HEK293 (cell line): ENCODE results near the gene EDEM2.

ENCODE experiments used
- BCL11A ChIP-seq: fragments of 450-650 bp; formaldehyde crosslinking; IDR thresholded peaks from 2 replicates; pipeline ENCODE4 v1.5.1; 2016; ENCODE audit warnings: low read depth, missing biosample characterization, missing genetic modification characterization
- CTCF ChIP-seq: fragments of 450-650 bp; formaldehyde crosslinking; IDR thresholded peaks from 2 replicates; pipeline ENCODE4 v1.5.1; 2016; ENCODE audit warnings: missing biosample characterization, missing genetic modification characterization
- FEZF1 ChIP-seq: fragments of 450-650 bp; formaldehyde crosslinking; IDR thresholded peaks from 2 replicates; pipeline ENCODE4 v1.5.1; 2016; ENCODE audit warnings: missing biosample characterization, missing genetic modification characterization
- HIC1 ChIP-seq: fragments of 450-650 bp; formaldehyde crosslinking; IDR thresholded peaks from 2 replicates; pipeline ENCODE4 v1.5.1; 2016; ENCODE audit warnings: missing biosample characterization, missing genetic modification characterization
- KLF10 ChIP-seq: fragments of 450-650 bp; IDR thresholded peaks from 2 replicates; pipeline ENCODE4 v1.5.1; 2018; ENCODE audit warnings: missing biosample characterization, mild to moderate bottlenecking, missing genetic modification characterization
- KLF17 ChIP-seq: fragments of 450-650 bp; formaldehyde crosslinking; IDR thresholded peaks from 2 replicates; pipeline ENCODE4 v1.5.1; 2016; ENCODE audit warnings: missing biosample characterization, missing genetic modification characterization
- ZBTB17 ChIP-seq: fragments of 450-650 bp; formaldehyde crosslinking; IDR thresholded peaks from 2 replicates; pipeline ENCODE4 v1.5.1; 2016; ENCODE audit warnings: missing biosample characterization, missing genetic modification characterization
- ZBTB21 ChIP-seq: fragments of 450-650 bp; formaldehyde crosslinking; IDR thresholded peaks from 2 replicates; pipeline ENCODE4 v1.5.1; 2017; ENCODE audit warnings: missing biosample characterization, missing genetic modification characterization
- ZFP69B ChIP-seq: fragments of 450-650 bp; formaldehyde crosslinking; IDR thresholded peaks from 2 replicates; pipeline ENCODE4 v1.5.1; 2016; ENCODE audit warnings: missing biosample characterization, missing genetic modification characterization
- ZNF121 ChIP-seq: fragments of 450-650 bp; formaldehyde crosslinking; IDR thresholded peaks from 2 replicates; pipeline ENCODE4 v1.5.1; 2016; ENCODE audit warnings: missing biosample characterization, missing genetic modification characterization
- ZNF19 ChIP-seq: fragments of 450-650 bp; formaldehyde crosslinking; IDR thresholded peaks from 2 replicates; pipeline ENCODE4; 2016; ENCODE audit warnings: missing biosample characterization, missing genetic modification characterization, low read depth
- ZNF2 ChIP-seq: fragments of 450-650 bp; formaldehyde crosslinking; IDR thresholded peaks from 2 replicates; pipeline ENCODE4 v1.5.1; 2016; ENCODE audit warnings: missing biosample characterization, missing genetic modification characterization
- ZNF239 ChIP-seq: fragments of 450-650 bp; formaldehyde crosslinking; IDR thresholded peaks from 2 replicates; pipeline ENCODE4 v1.5.1; 2016; ENCODE audit warnings: missing biosample characterization, missing genetic modification characterization
- ZNF341 ChIP-seq: fragments of 450-650 bp; formaldehyde crosslinking; IDR thresholded peaks from 2 replicates; pipeline ENCODE4; 2016; ENCODE audit warnings: low read depth, missing biosample characterization, missing genetic modification characterization
- ZNF350 ChIP-seq: fragments of 450-650 bp; formaldehyde crosslinking; IDR thresholded peaks from 2 replicates; pipeline ENCODE4 v1.5.0; 2017; ENCODE audit warnings: missing biosample characterization, mild to moderate bottlenecking, missing genetic modification characterization
- ZNF366 ChIP-seq: fragments of 450-650 bp; formaldehyde crosslinking; conservative IDR thresholded peaks from 2 replicates; pipeline ENCODE4 v1.5.1; 2016; ENCODE audit warnings: missing biosample characterization, missing genetic modification characterization
- ZNF391 ChIP-seq: fragments of 450-650 bp; formaldehyde crosslinking; IDR thresholded peaks from 2 replicates; pipeline ENCODE4 v1.5.1; 2016; ENCODE audit warnings: low read depth, missing biosample characterization, missing genetic modification characterization, borderline replicate concordance
- ZNF449 ChIP-seq: fragments of 450-650 bp; formaldehyde crosslinking; IDR thresholded peaks from 2 replicates; pipeline ENCODE4 v1.5.1; 2017; ENCODE audit warnings: missing biosample characterization, mild to moderate bottlenecking, missing genetic modification characterization, moderate library complexity
- ZNF518A ChIP-seq: fragments of 450-650 bp; formaldehyde crosslinking; conservative IDR thresholded peaks from 2 replicates; pipeline ENCODE4 v1.5.1; 2016; ENCODE audit warnings: low read depth, missing biosample characterization, missing genetic modification characterization
- ZNF521 ChIP-seq: fragments of 450-650 bp; formaldehyde crosslinking; IDR thresholded peaks from 2 replicates; pipeline ENCODE4 v1.5.1; 2017; ENCODE audit warnings: missing biosample characterization, mild to moderate bottlenecking, missing genetic modification characterization
- ZNF580 ChIP-seq: fragments of 450-650 bp; formaldehyde crosslinking; IDR thresholded peaks from 2 replicates; pipeline ENCODE4 v1.5.1; 2016; ENCODE audit warnings: missing biosample characterization, missing genetic modification characterization
- ZNF621 ChIP-seq: fragments of 450-650 bp; formaldehyde crosslinking; IDR thresholded peaks from 2 replicates; pipeline ENCODE4 v1.5.1; 2017; ENCODE audit warnings: missing biosample characterization, missing genetic modification characterization
- ZNF645 ChIP-seq: fragments of 450-650 bp; formaldehyde crosslinking; IDR thresholded peaks from 2 replicates; pipeline ENCODE4; 2016; ENCODE audit warnings: missing biosample characterization, missing genetic modification characterization
- ZNF768 ChIP-seq: fragments of 450-650 bp; formaldehyde crosslinking; IDR thresholded peaks from 2 replicates; pipeline ENCODE4 v1.5.1; 2018; ENCODE audit warnings: missing biosample characterization, mild to moderate bottlenecking, missing genetic modification characterization
- ZNF830 ChIP-seq: fragments of 450-650 bp; IDR thresholded peaks from 2 replicates; pipeline ENCODE4 v1.5.0; 2018; ENCODE audit warnings: missing biosample characterization, missing genetic modification characterization, low read depth, mild to moderate bottlenecking, moderate library complexity
- ZXDB ChIP-seq: fragments of 450-650 bp; formaldehyde crosslinking; IDR thresholded peaks from 2 replicates; pipeline ENCODE4 v1.5.1; 2016; ENCODE audit warnings: missing biosample characterization, missing genetic modification characterization

The EDEM2 gene

GRCh38 chr20:35092524-35093266 is 54.4 kb downstream of the EDEM2 start, which contains the start of gene TRPC4AP (continued):
- TF ChIP-seq ZNF768 (tag by site-specific recombination): no peak
- TF ChIP-seq ZNF2 (tag by site-specific recombination): 0 out of 2 replicates have a peak, but pooled peaks have one; percentile 33
- TF ChIP-seq BCL11A (tag by site-specific recombination): peak; percentile 77
- TF ChIP-seq ZBTB17 (tag by site-specific recombination): peak; percentile 100
- 0 out of 2 replicates have a peak, but pooled peaks have one; percentile 19 for TF ChIP-seq ZNF518A (tag by site-specific recombination)
- no peak for TF ChIP-seq ZNF645 (tag by site-specific recombination)
- TF ChIP-seq ZNF239 (tag by site-specific recombination): no peak
- TF ChIP-seq ZNF521 (tag by site-specific recombination): no peak
- TF ChIP-seq ZNF391 (tag by site-specific recombination): no peak
- peak; percentile 97 for TF ChIP-seq CTCF (tag by site-specific recombination)
- TF ChIP-seq ZNF121 (tag by site-specific recombination): no peak; the same call in 1 of the 2 replicates
- peak; percentile 75; the same call in 1 of the 2 replicates for TF ChIP-seq ZNF580
- no peak for TF ChIP-seq ZNF830 (tag by site-specific recombination)
- TF ChIP-seq ZNF366: no peak; the same call in 1 of the 2 replicates
- peak; percentile 40; the same call in 1 of the 2 replicates for TF ChIP-seq ZNF449 (tag by site-specific recombination)
- TF ChIP-seq ZNF341 (tag by site-specific recombination): 0 out of 2 replicates have a peak, but pooled peaks have one; percentile 21
- TF ChIP-seq ZXDB (tag by site-specific recombination): peak; percentile 92
- TF ChIP-seq FEZF1 (tag by site-specific recombination): no peak
- TF ChIP-seq ZNF350: no peak
- TF ChIP-seq ZNF621 (tag by site-specific recombination): no peak
- TF ChIP-seq KLF17 (tag by site-specific recombination): peak; percentile 77
- no peak; the same call in 1 of the 2 replicates for TF ChIP-seq KLF10 (tag by site-specific recombination)
- TF ChIP-seq ZNF19 (tag by site-specific recombination): no peak
- TF ChIP-seq ZBTB21: no peak
- no peak for TF ChIP-seq HIC1 (tag by site-specific recombination)
- peak; percentile 65; the same call in 1 of the 2 replicates for TF ChIP-seq ZFP69B (tag by site-specific recombination)
